Measurements from ENCODE around the gene SH2D3C. TPM values are rescaled to one million over a fixed set of nuclear protein-coding genes. Genes with fewer than 3 reads are reported as not detected.

SH2D3C gene
- total RNA-seq, 1 donor from 2014 or later = 16.0 TPM

- DNase-seq (ENCODE audit: low spot score) = no peak
- intact Hi-C loops (cut with DNase I) = no loop called here
Measured at GRCh38 chr9:127809002-127809539, 30.6 kb upstream of the SH2D3C start.

GRCh38 chr9:127808347-127809001, 30.0 kb upstream of the SH2D3C start:
- intact Hi-C loops (cut with DNase I) = no loop called here
- no peak for DNase-seq (ENCODE audit: low spot score)

- intact Hi-C loops (cut with DNase I) = no loop called here
- DNase-seq (ENCODE audit: low spot score) = no peak
Measured at GRCh38 chr9:127806871-127807270, 28.4 kb upstream of the SH2D3C start.

GRCh38 chr9:127805620-127806019, 27.2 kb upstream of the SH2D3C start:
- no peak for DNase-seq (ENCODE audit: low spot score)
- intact Hi-C loops (cut with DNase I) = no loop called here

GRCh38 chr9:127803507-127804352, 25.3 kb upstream of the SH2D3C start:
- intact Hi-C loops (cut with DNase I) = loop anchor here (2.0 to 5.0 kb wide), 2 partner anchors 17 to 114 kb away; partner anchors contain the start of genes CDK9 and ST6GALNAC4
- no peak for DNase-seq (ENCODE audit: low spot score)

- intact Hi-C loops (cut with DNase I) = loop anchor here (2.0 to 5.0 kb wide), 2 partner anchors 16 to 114 kb away; partner anchors contain the start of genes CDK9 and ST6GALNAC4
- DNase-seq (ENCODE audit: low spot score) = peak; percentile 93
Measured at GRCh38 chr9:127802576-127803443, 24.3 kb upstream of the SH2D3C start, which contains the start of gene FPGS. Gene FPGS (plus strand): TSS chr9:127802882. CDS start chr9:127802925, 43 bp downstream.

- DNase-seq (ENCODE audit: low spot score) = no peak
- intact Hi-C loops (cut with DNase I) = loop anchor here (2.0 to 5.0 kb wide), 2 partner anchors 15 to 115 kb away; partner anchors contain the start of genes CDK9 and ST6GALNAC4
Measured at GRCh38 chr9:127801955-127802575, 23.6 kb upstream of the SH2D3C start.

GRCh38 chr9:127796852-127797370, 18.4 kb upstream of the SH2D3C start:
- no peak for DNase-seq (ENCODE audit: low spot score)
- intact Hi-C loops (cut with DNase I) = no loop called here

GRCh38 chr9:127796225-127796813, 17.9 kb upstream of the SH2D3C start:
- intact Hi-C loops (cut with DNase I) = no loop called here
- no peak for DNase-seq (ENCODE audit: low spot score)

GRCh38 chr9:127794001-127794791, 15.7 kb upstream of the SH2D3C start:
- intact Hi-C loops (cut with DNase I) = no loop called here

GRCh38 chr9:127793093-127793708, 14.7 kb upstream of the SH2D3C start:
- no peak for DNase-seq (ENCODE audit: low spot score)
- intact Hi-C loops (cut with DNase I) = no loop called here

More at GRCh38 chr9:127794001-127794791, 15.7 kb upstream of the SH2D3C start:
- DNase-seq (ENCODE audit: low spot score) = no peak

- no peak for DNase-seq (ENCODE audit: low spot score)
- intact Hi-C loops (cut with DNase I) = no loop called here
Measured at GRCh38 chr9:127792417-127793031, 14.1 kb upstream of the SH2D3C start.

- intact Hi-C loops (cut with DNase I) = no loop called here
Measured at GRCh38 chr9:127791085-127791484, 12.6 kb upstream of the SH2D3C start.

GRCh38 chr9:127790094-127790855, 11.8 kb upstream of the SH2D3C start:
- intact Hi-C loops (cut with DNase I) = no loop called here
- no peak for DNase-seq (ENCODE audit: low spot score)

More at GRCh38 chr9:127791085-127791484, 12.6 kb upstream of the SH2D3C start:
- DNase-seq (ENCODE audit: low spot score) = no peak

GRCh38 chr9:127789179-127789578, 10.7 kb upstream of the SH2D3C start:
- no peak for DNase-seq (ENCODE audit: low spot score)
- intact Hi-C loops (cut with DNase I) = loop anchor here (5.0 kb wide), 1 partner anchor 128 kb away; the partner anchor contains the start of gene ST6GALNAC4
